Measurements from ENCODE around the gene RCAN1.

RCAN1 gene

DNA sequence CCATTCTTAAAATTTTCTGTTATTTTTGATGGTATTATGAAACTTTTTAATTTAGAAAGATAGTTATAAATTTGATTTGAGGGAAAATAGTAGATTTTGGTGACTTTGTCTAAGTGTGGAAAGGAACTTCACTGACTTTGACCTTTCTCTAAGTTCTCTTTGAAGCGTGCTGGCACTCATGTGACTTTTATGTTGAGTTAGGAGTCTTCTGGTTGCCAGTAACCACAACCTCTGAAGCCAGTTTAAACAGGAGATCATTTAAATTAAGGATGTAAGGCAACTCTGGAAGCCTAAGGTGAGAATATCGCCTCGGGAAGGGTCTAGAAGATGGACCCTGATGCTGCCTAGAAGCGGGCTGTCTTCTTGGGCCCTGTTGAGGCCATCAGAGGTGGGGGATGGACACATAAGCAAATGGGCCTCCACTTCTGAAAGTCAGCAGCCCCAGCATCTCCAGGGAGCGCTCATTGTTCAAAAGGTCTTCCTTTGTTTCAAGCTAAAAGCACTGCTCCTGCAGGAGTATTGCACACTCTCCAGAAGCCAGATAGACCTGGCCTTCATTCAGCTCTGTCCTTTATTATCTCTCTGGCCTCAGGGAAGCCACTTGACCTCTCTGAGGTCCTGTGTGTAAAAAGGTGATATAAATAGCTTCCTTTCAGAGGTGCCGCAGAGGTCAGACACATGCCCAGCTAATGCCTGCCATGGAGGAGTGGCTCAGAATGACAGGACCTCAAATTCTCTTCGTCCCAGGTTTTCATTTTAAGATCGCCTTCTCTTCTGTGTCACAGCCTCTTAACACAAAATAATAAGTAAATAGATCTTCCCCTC is 5.1 kb upstream of the RCAN1 start:
- no peak for DNase-seq (ENCODE audit: extremely low read depth, low read depth)
- TF ChIP-seq, protein P1, sequence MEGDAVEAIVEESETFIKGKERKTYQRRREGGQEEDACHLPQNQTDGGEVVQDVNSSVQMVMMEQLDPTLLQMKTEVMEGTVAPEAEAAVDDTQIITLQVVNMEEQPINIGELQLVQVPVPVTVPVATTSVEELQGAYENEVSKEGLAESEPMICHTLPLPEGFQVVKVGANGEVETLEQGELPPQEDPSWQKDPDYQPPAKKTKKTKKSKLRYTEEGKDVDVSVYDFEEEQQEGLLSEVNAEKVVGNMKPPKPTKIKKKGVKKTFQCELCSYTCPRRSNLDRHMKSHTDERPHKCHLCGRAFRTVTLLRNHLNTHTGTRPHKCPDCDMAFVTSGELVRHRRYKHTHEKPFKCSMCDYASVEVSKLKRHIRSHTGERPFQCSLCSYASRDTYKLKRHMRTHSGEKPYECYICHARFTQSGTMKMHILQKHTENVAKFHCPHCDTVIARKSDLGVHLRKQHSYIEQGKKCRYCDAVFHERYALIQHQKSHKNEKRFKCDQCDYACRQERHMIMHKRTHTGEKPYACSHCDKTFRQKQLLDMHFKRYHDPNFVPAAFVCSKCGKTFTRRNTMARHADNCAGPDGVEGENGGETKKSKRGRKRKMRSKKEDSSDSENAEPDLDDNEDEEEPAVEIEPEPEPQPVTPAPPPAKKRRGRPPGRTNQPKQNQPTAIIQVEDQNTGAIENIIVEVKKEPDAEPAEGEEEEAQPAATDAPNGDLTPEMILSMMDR (IDR thresholded peaks at IDR 0.05; ENCODE audit: low read depth, low read length), result no peak

DNA sequence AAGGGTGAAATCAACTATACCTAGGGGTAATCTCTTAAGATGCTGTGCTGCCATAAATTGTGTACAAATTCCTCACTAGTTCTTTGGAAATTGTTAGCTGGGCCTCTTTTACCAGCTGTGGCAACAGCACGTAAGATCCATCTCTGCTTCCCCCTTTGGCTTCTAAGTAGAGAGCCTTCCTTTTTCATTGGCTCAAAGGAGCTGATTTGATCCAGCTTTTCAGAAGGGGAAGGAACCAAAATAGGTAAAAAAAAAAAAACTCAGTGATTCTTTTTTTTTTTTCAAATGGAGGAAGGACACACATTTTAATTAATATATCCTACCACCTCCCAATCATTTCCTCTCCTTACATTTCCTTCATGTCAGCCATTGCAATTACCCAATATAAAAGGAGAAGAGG is 4.0 kb upstream of the RCAN1 start:
- no peak for DNase-seq (ENCODE audit: extremely low read depth, low read depth)

DNA sequence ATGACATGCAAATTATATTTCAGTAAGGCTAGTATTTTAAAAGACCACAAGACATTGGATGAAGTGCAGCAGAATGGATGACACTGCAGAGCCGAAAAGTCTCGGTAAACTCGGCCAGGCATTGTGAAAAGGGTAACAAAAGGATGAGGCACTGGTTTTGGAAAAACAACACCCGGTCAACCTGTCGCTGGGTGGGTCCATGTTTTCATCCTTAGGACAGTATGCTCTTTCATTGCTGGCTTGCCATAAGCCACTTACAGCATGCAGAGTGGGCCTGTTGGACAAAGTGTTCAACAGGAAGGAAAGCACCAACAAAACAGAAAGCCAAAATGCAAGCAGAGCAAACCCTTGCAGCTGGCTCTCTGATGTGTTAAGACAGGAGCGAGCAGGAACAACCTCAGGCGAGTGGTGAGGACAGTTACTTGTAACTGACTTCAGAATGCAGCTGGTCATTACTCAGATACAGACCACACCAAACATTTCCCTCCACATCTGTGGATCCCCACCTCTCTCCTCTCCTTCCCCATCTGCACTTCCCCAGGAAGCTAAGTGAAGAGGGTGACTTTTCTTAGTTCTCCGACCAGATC is 2.9 kb upstream of the RCAN1 start:
- TF ChIP-seq, protein P1 (IDR thresholded peaks at IDR 0.05; ENCODE audit: low read depth, low read length), result no peak
- DNase-seq (ENCODE audit: extremely low read depth, low read depth), result no peak

More for the DNA sequence above, 4.0 kb upstream of the RCAN1 start:
- TF ChIP-seq, protein P1 (IDR thresholded peaks at IDR 0.05; ENCODE audit: low read depth, low read length), result no peak

DNA sequence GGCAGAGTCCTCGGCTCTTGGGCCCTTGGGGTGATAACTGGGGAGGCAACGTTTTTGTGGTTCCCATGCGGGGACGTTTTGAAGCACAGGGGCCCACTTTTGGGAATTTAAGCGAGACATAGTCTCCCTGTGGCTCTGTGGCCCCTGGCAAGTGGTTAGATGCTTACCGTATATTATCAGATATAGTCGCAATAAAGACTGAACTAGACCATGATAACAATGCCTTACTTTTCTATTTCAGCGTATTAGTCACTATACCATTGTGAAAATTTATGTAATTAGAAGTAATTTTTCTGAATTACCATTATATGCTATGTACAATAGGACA is 538 bp upstream of the RCAN1 start:
- no peak for DNase-seq (ENCODE audit: extremely low read depth, low read depth)
- TF ChIP-seq, protein P1 (IDR thresholded peaks at IDR 0.05; ENCODE audit: low read depth, low read length), result no peak

DNA sequence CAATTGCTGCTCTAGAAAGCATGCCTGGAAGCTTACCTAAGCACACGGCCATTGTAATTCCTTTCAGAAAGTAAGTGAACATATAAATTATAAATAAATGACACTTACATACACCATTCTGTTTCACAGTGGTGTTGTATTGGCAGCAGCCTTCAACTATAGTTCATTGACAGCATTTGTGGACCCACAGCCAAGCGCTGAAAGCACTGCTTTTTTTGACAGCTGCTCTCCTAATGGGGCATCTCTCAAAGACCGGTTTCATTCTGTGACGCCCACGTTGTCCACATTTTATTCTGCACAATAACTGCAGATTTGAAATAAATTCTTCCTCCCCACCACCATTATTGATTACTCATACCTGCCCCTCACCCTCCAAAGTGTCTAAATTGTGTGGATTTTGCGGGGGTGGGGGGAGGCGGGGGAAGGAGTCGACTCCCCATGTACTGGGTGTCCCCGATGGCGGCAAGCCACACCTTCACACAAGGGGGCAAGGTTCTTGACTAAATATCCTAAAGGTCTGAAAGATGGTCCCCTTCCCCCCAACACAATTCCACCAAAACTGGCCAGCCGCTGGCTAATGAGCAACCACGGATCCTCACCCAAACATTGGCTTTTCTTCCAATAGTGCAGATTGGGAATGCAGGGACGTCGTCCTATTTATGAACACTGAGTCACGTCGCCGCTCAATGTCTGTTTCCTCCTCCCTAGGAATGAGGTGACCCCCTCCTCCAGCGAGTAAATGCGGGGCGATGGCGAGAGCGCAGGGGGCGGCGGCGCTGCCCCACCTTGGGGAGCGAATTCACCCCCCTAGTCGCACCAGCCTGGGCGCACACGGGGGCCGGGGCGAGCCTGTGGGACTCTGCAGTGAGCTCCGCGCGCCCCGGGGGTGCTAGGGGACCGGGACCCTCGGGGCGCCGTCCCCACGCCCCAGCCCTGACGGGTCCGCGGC is 960 bp downstream of the RCAN1 start:
- TF ChIP-seq, protein P1 (IDR thresholded peaks at IDR 0.05; ENCODE audit: low read depth, low read length), result no peak
- no peak for DNase-seq (ENCODE audit: extremely low read depth, low read depth)

DNA sequence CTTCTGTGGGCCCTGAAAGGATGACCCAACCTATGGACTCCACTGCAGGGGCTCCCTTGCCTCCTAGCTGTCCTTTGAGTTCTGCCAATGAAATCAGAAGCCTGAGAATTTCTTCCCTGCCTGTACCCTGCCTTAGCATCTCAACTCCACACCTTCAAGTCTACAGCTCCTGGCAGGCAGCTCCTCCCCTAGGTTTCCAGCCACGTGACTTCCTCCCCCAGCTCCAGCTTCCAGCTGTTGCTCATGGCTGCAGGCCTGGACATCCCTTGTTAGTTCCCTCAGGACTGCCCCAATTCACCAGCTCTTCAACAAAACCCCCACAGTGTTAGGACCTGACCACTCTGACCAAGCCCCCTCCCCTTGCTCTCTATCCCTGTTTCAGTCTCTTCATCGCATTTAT is 2.4 kb downstream of the RCAN1 start:
- no peak for DNase-seq (ENCODE audit: extremely low read depth, low read depth)
- TF ChIP-seq, protein P1 (IDR thresholded peaks at IDR 0.05; ENCODE audit: low read depth, low read length), result no peak

Data from AG09319 (cell line).